A172 (cell line): ENCODE measurements around the gene CARD8. TPM values are rescaled to one million over a fixed set of nuclear protein-coding genes. Genes with fewer than 3 reads are reported as not detected.

Experiments
- DNase-seq: peaks from one replicate; pipeline ENCODE4 v3.0.0-alpha.2; 2015; ENCODE audit warnings: low spot score
- total RNA-seq: library from RNA; depleted of rRNA; stranded (reverse); fragments of >200 nt; shearing (Covaris generic); gene quantifications from 2 replicates; pipeline ENCODE4 v1.2.3, GENCODE V29; 2014

Gene CARD8
- total RNA-seq, 1 experiment from 2014 or later = 4.3 TPM

GRCh38 chr19:48213959-48214358, 41.8 kb downstream of the CARD8 start:
- no peak for DNase-seq

- DNase-seq = no peak
Observed at GRCh38 chr19:48210005-48210404, 45.7 kb downstream of the CARD8 start.

GRCh38 chr19:48206397-48207093, 49.2 kb downstream of the CARD8 start:
- no peak for DNase-seq

GRCh38 chr19:48203794-48204628, 51.7 kb downstream of the CARD8 start:
- DNase-seq = peak; percentile 87

GRCh38 chr19:48203222-48203793, 52.4 kb downstream of the CARD8 start:
- peak; percentile 1 for DNase-seq

GRCh38 chr19:48196933-48197665, 58.6 kb downstream of the CARD8 start:
- no peak for DNase-seq

GRCh38 chr19:48196321-48196763, 59.4 kb downstream of the CARD8 start:
- DNase-seq = no peak

- DNase-seq = no peak
Observed at GRCh38 chr19:48194844-48195830, 60.6 kb downstream of the CARD8 start.

GRCh38 chr19:48194041-48194843, 61.5 kb downstream of the CARD8 start:
- DNase-seq = no peak

GRCh38 chr19:48192750-48193149, 63.0 kb downstream of the CARD8 start:
- no peak for DNase-seq

- DNase-seq = no peak
Observed at GRCh38 chr19:48190885-48191284, 64.8 kb downstream of the CARD8 start.

GRCh38 chr19:48190288-48190884, 65.3 kb downstream of the CARD8 start:
- peak; percentile 58 for DNase-seq

GRCh38 chr19:48186541-48186991, 69.1 kb downstream of the CARD8 start:
- DNase-seq = no peak

GRCh38 chr19:48186015-48186414, 69.7 kb downstream of the CARD8 start:
- DNase-seq = no peak

GRCh38 chr19:48183356-48183755, 72.4 kb downstream of the CARD8 start:
- no peak for DNase-seq

GRCh38 chr19:48182434-48182833, 73.3 kb downstream of the CARD8 start:
- no peak for DNase-seq

GRCh38 chr19:48181505-48181904, 74.2 kb downstream of the CARD8 start:
- DNase-seq = no peak

- DNase-seq = no peak
Observed at GRCh38 chr19:48176226-48176625, 79.5 kb downstream of the CARD8 start.

GRCh38 chr19:48175578-48175977, 80.1 kb downstream of the CARD8 start:
- DNase-seq = no peak
